ENCODE results near the gene LARP1B. TPM values are rescaled to one million over a fixed set of nuclear protein-coding genes. Genes with fewer than 3 reads are reported as not detected.
"Not testable (repeated sequence)": the region's sequence is repeated elsewhere in the genome, so short reads cannot be mapped to it uniquely, and the experiment has no call there.

The LARP1B gene
- total and polyA plus RNA-seq, 10 donors: 3.7 to 17.8 (median 10.8) TPM

GRCh38 chr4:128255906-128256305, 194.8 kb downstream of the LARP1B start:
- 87 to 93% (median 88%) methylated on average over 3 of the region's 3 CpGs for WGBS, 5 donors
- Histone ChIP-seq H3K36me3 (no peaks in the 10 kb centered on the region), H3K9me3 (peaks cover 0 to 5% (median under 1%) of the 10 kb centered on the region in 8 donors), H3K4me3 (no peak overlapping the region), H3K27me3 (replicated peaks in 1 of 7) (peaks cover 0 to 9% (median 0%) of the 10 kb centered on the region in 7 donors), H3K4me1 (no peaks in the 10 kb centered on the region), H3K27ac (no peak overlapping the region)
- no peak for TF ChIP-seq POLR2A (IDR thresholded peaks at IDR 0.05)
- no peak for TF ChIP-seq CTCF (IDR thresholded peaks at IDR 0.05 in 8 of 11, conservative IDR thresholded peaks at IDR 0.05 in 3 of 11)
- no peak for TF ChIP-seq POLR2AphosphoS5 (IDR thresholded peaks at IDR 0.05)
- DNase-seq: no peak
- intact Hi-C loops (cut with DNase I; ENCODE audit: low total_unique reads): no loop called here

- no peak for TF ChIP-seq POLR2A (IDR thresholded peaks at IDR 0.05)
- H3K9me3 ChIP-seq: peaks cover 0 to 5% (median 0%) of the 10 kb centered on the region in 8 donors
- H3K36me3 ChIP-seq: no peaks in the 10 kb centered on the region
- no peaks in the 10 kb centered on the region for H3K4me1 ChIP-seq
- no peak overlapping the region for H3K4me3 ChIP-seq
- 43 to 67% (median 46%) methylated on average over 1 of the region's 1 CpG for WGBS, 5 donors
- no peak for DNase-seq
- peaks cover 0 to 9% (median 0%) of the 10 kb centered on the region in 7 donors for H3K27me3 ChIP-seq (replicated peaks in 1 of 7)
- H3K27ac ChIP-seq: no peak overlapping the region
- intact Hi-C loops (cut with DNase I; ENCODE audit: low total_unique reads): no loop called here
These were observed 195.4 kb downstream of the LARP1B start for GRCh38 chr4:128256539-128256938.

GRCh38 chr4:128258166-128258565, 197.1 kb downstream of the LARP1B start:
- 71 to 88% (median 81%) methylated on average over 4 of the region's 4 CpGs for whole genome bisulfite sequencing, 5 donors
- not testable (repeated sequence) for DNase-seq

GRCh38 chr4:128259889-128260288, 198.8 kb downstream of the LARP1B start:
- WGBS, 5 donors: 59 to 74% (median 68%) methylated on average over 5 of the region's 5 CpGs

More at GRCh38 chr4:128258166-128258565, 197.1 kb downstream of the LARP1B start:
- H3K9me3 ChIP-seq; H3K4me1 ChIP-seq; H3K36me3 ChIP-seq; H3K4me3 ChIP-seq; H3K27me3 ChIP-seq (replicated peaks in 1 of 7); H3K27ac ChIP-seq; intact Hi-C loops (cut with DNase I; ENCODE audit: low total_unique reads): not testable (repeated sequence)

More at GRCh38 chr4:128259889-128260288, 198.8 kb downstream of the LARP1B start:
- intact Hi-C loops (cut with DNase I; ENCODE audit: low total_unique reads); H3K4me3 ChIP-seq; H3K27me3 ChIP-seq (replicated peaks in 1 of 7); H3K36me3 ChIP-seq; H3K27ac ChIP-seq; H3K4me1 ChIP-seq; DNase-seq: not testable (repeated sequence)
- peaks cover 0 to 16% (median 7%) of the 10 kb centered on the region in 8 donors for H3K9me3 ChIP-seq

Other genes starting within 250 kb of the LARP1B start
- 10 to 100 TPM in 1 of 7 donors, 1 to 10 TPM in 6; 2.3 to 10.4 (median 5.1) TPM for gene PLK4, start 180.4 kb upstream of the LARP1B start, total RNA-seq
- gene PLK4, start 180.4 kb upstream of the LARP1B start, polyA plus RNA-seq: 1 to 10 TPM; 1.9 to 4.0 (median 2.8) TPM
- gene MFSD8, start 96.1 kb upstream of the LARP1B start, total RNA-seq: 10 to 100 TPM; 24.2 to 42.5 (median 37.0) TPM
- 10 to 100 TPM; 13.9 to 19.3 (median 14.4) TPM for gene MFSD8, start 96.1 kb upstream of the LARP1B start, polyA plus RNA-seq
- 10 to 100 TPM; 12.9 to 18.4 (median 17.1) TPM for gene ABHD18, start 95.9 kb upstream of the LARP1B start, total RNA-seq
- 1 to 10 TPM; 3.1 to 4.0 (median 4.0) TPM for gene ABHD18, start 95.9 kb upstream of the LARP1B start, polyA plus RNA-seq
- 10 to 100 TPM; 22.2 to 46.8 (median 33.9) TPM for gene PGRMC2, start 226.5 kb downstream of the LARP1B start, total RNA-seq
- 10 to 100 TPM; 13.8 to 19.5 (median 18.0) TPM for gene PGRMC2, start 226.5 kb downstream of the LARP1B start, polyA plus RNA-seq

Measured in spleen (tissue), 11 donors.